IPS-15b (cell line): ENCODE data around the gene RGS7.
"Not testable (repeated sequence)": the region's sequence is repeated elsewhere in the genome, so short reads cannot be mapped to it uniquely, and the experiment has no call there.

Source experiments
- H3K27me3 ChIP-seq: one replicate; pipeline ENCODE4 v1.6.1; 2013; ENCODE audit warnings: low read length; ENCODE audit not compliant: control insufficient read depth, insufficient read depth
- H3K36me3 ChIP-seq: one replicate; pipeline ENCODE4 v1.6.1; 2013; ENCODE audit warnings: low read length; ENCODE audit not compliant: control insufficient read depth, insufficient read depth
- H3K4me1 ChIP-seq: one replicate; pipeline ENCODE4 v1.6.1; 2013; ENCODE audit warnings: mild to moderate bottlenecking, low read length; ENCODE audit not compliant: control insufficient read depth, insufficient read depth
- H3K4me3 ChIP-seq: one replicate; pipeline ENCODE4 v1.5.1; 2013; ENCODE audit warnings: low read depth, low read length
- H3K9ac ChIP-seq: one replicate; pipeline ENCODE4 v1.6.1; 2013; ENCODE audit warnings: low read depth, mild to moderate bottlenecking, low read length
- H3K9me3 ChIP-seq: one replicate; pipeline ENCODE4 v1.6.1; 2013; ENCODE audit warnings: mild to moderate bottlenecking, low read length; ENCODE audit not compliant: control insufficient read depth, insufficient read depth

RGS7 gene

GRCh38 chr1:241302024-241302423 lies 55.0 kb downstream of the RGS7 start:
- H3K27me3 ChIP-seq, H3K36me3 ChIP-seq, H3K4me3 ChIP-seq, H3K4me1 ChIP-seq, H3K9me3 ChIP-seq, H3K9ac ChIP-seq: not testable (repeated sequence)

- Histone ChIP-seq H3K4me3 (no peak overlapping the region), H3K4me1 (peaks cover 2% of the 10 kb centered on the region), H3K9ac (no peak overlapping the region), H3K36me3 (no peaks in the 10 kb centered on the region), H3K27me3 (no peaks in the 10 kb centered on the region), H3K9me3 (no peaks in the 10 kb centered on the region)
Measured at GRCh38 chr1:241299347-241299746, 57.7 kb downstream of the RGS7 start.

- no peaks in the 10 kb centered on the region for H3K9me3 ChIP-seq
- H3K4me3 ChIP-seq: no peak overlapping the region
- no peaks in the 10 kb centered on the region for H3K27me3 ChIP-seq
- peaks cover 2% of the 10 kb centered on the region for H3K4me1 ChIP-seq
- H3K9ac ChIP-seq: no peak overlapping the region
- H3K36me3 ChIP-seq: no peaks in the 10 kb centered on the region
Measured at GRCh38 chr1:241292973-241293372, 64.0 kb downstream of the RGS7 start.

GRCh38 chr1:241291548-241291947 lies 65.5 kb downstream of the RGS7 start:
- not testable (repeated sequence) for H3K36me3 ChIP-seq, H3K9ac ChIP-seq, H3K4me1 ChIP-seq, H3K9me3 ChIP-seq, H3K4me3 ChIP-seq, H3K27me3 ChIP-seq

- H3K4me1 ChIP-seq: peaks cover 2% of the 10 kb centered on the region
- H3K27me3 ChIP-seq: no peaks in the 10 kb centered on the region
- H3K9ac ChIP-seq: no peak overlapping the region
- H3K36me3 ChIP-seq: no peaks in the 10 kb centered on the region
- H3K4me3 ChIP-seq: no peak overlapping the region
- no peaks in the 10 kb centered on the region for H3K9me3 ChIP-seq
Measured at GRCh38 chr1:241286486-241286885, 70.5 kb downstream of the RGS7 start.

- no peaks in the 10 kb centered on the region for H3K9me3 ChIP-seq
- H3K36me3 ChIP-seq: no peaks in the 10 kb centered on the region
- peaks cover 2% of the 10 kb centered on the region for H3K4me1 ChIP-seq
- H3K4me3 ChIP-seq: no peak overlapping the region
- no peak overlapping the region for H3K9ac ChIP-seq
- H3K27me3 ChIP-seq: no peaks in the 10 kb centered on the region
Measured at GRCh38 chr1:241276391-241276790, 80.6 kb downstream of the RGS7 start.

- Histone ChIP-seq H3K36me3 (no peaks in the 10 kb centered on the region), H3K4me3 (no peak overlapping the region), H3K9me3 (no peaks in the 10 kb centered on the region), H3K4me1 (peaks cover 3% of the 10 kb centered on the region), H3K9ac (no peak overlapping the region), H3K27me3 (no peaks in the 10 kb centered on the region)
Measured at GRCh38 chr1:241275981-241276380, 81.0 kb downstream of the RGS7 start.

- H3K4me3 ChIP-seq: no peak overlapping the region
- no peaks in the 10 kb centered on the region for H3K9me3 ChIP-seq
- H3K9ac ChIP-seq: no peak overlapping the region
- H3K4me1 ChIP-seq: peaks cover 3% of the 10 kb centered on the region
- no peaks in the 10 kb centered on the region for H3K36me3 ChIP-seq
- no peaks in the 10 kb centered on the region for H3K27me3 ChIP-seq
Measured at GRCh38 chr1:241275226-241275625, 81.8 kb downstream of the RGS7 start.

- Histone ChIP-seq H3K27me3 (no peaks in the 10 kb centered on the region), H3K4me3 (no peak overlapping the region), H3K9ac (no peak overlapping the region), H3K36me3 (no peaks in the 10 kb centered on the region), H3K9me3 (no peaks in the 10 kb centered on the region), H3K4me1 (peaks cover 3% of the 10 kb centered on the region)
Measured at GRCh38 chr1:241274693-241275092, 82.3 kb downstream of the RGS7 start.

GRCh38 chr1:241272828-241273227 lies 84.2 kb downstream of the RGS7 start:
- Histone ChIP-seq H3K9me3 (no peaks in the 10 kb centered on the region), H3K4me3 (no peak overlapping the region), H3K4me1 (peaks cover 3% of the 10 kb centered on the region), H3K36me3 (no peaks in the 10 kb centered on the region), H3K27me3 (no peaks in the 10 kb centered on the region), H3K9ac (no peak overlapping the region)

GRCh38 chr1:241271427-241271826 lies 85.6 kb downstream of the RGS7 start:
- Histone ChIP-seq H3K4me3 (no peak overlapping the region), H3K27me3 (no peaks in the 10 kb centered on the region), H3K9me3 (no peaks in the 10 kb centered on the region), H3K9ac (no peak overlapping the region), H3K4me1 (peaks cover 3% of the 10 kb centered on the region), H3K36me3 (no peaks in the 10 kb centered on the region)

- Histone ChIP-seq H3K9ac (no peak overlapping the region), H3K9me3 (no peaks in the 10 kb centered on the region), H3K4me3 (no peak overlapping the region), H3K36me3 (no peaks in the 10 kb centered on the region), H3K27me3 (no peaks in the 10 kb centered on the region), H3K4me1 (peaks cover 3% of the 10 kb centered on the region)
Measured at GRCh38 chr1:241270016-241270415, 87.0 kb downstream of the RGS7 start.

GRCh38 chr1:241269116-241269515 lies 87.9 kb downstream of the RGS7 start:
- Histone ChIP-seq H3K9me3 (no peaks in the 10 kb centered on the region), H3K36me3 (no peaks in the 10 kb centered on the region), H3K4me1 (peaks cover 3% of the 10 kb centered on the region), H3K4me3 (no peak overlapping the region), H3K9ac (no peak overlapping the region), H3K27me3 (no peaks in the 10 kb centered on the region)
